ENCODE data around the gene TNF. TPM values are rescaled to one million over a fixed set of nuclear protein-coding genes. Genes with fewer than 3 reads are reported as not detected.

Gene TNF
- total RNA-seq, 1 experiment from 2014 or later, result not detected

- Histone ChIP-seq H4K91ac (ENCODE audit: insufficient read length, low read depth, low read length) (no peak within 1 kb of the TSS), H3K4ac (ENCODE audit: low read depth, low read length) (no peak within 1 kb of the TSS), H2AFZ (ENCODE audit: low read length) (no peak within 1 kb of the TSS), H3K4me2 (ENCODE audit: insufficient read depth, insufficient read length, low read length) (no peak within 1 kb of the TSS), H3K9me3 (ENCODE audit: control insufficient read depth, low read depth, low read length) (no peaks in the 10 kb centered on the region), H3K23ac (ENCODE audit: insufficient read length, low read depth, low read length) (no peak within 1 kb of the TSS), H3K18ac (ENCODE audit: insufficient read length, low read depth, low read length) (no peak within 1 kb of the TSS), H2AK5ac (ENCODE audit: insufficient read length, low read length) (no peak within 1 kb of the TSS), H2BK120ac (ENCODE audit: low read depth, low read length, poor library complexity, severe bottlenecking) (no peak within 1 kb of the TSS), H3K79me1 (ENCODE audit: insufficient read depth, low read depth, low read length, poor library complexity, severe bottlenecking) (peaks cover 1% of the 10 kb centered on the region), H2BK20ac (ENCODE audit: low read depth, low read length, poor library complexity, severe bottlenecking) (no peak within 1 kb of the TSS), H3K79me2 (ENCODE audit: insufficient read depth, low read length) (no peaks in the 10 kb centered on the region), H3K23me2 (ENCODE audit: insufficient read length, low read depth, low read length, poor library complexity, severe bottlenecking) (no peaks in the 10 kb centered on the region), H3K14ac (ENCODE audit: insufficient read depth, low read length) (no peak within 1 kb of the TSS), H4K5ac (ENCODE audit: insufficient read length, low read depth, low read length) (no peak within 1 kb of the TSS), H3K27me3 (ENCODE audit: insufficient read depth, low read length) (no peaks in the 10 kb centered on the region), H3T11ph (ENCODE audit: low read length) (no peak within 1 kb of the TSS), H2BK5ac (ENCODE audit: insufficient read length, low read length) (no peak within 1 kb of the TSS), H3K56ac (ENCODE audit: insufficient read length, low read depth, low read length) (no peak within 1 kb of the TSS), H3K27ac (ENCODE audit: insufficient read length, low read depth, low read length) (no peak within 1 kb of the TSS), H4K20me1 (ENCODE audit: control insufficient read depth, insufficient read depth, insufficient read length) (peaks cover 2% of the 10 kb centered on the region), H3K9ac (ENCODE audit: extremely low read depth, insufficient read length, low read length) (no peak within 1 kb of the TSS), H4K8ac (replicated peaks; ENCODE audit: insufficient read length, low read depth, low read length) (no peak within 1 kb of the TSS), H3K4me1 (ENCODE audit: insufficient read depth, low read length) (no peaks in the 10 kb centered on the region; the same call in 1 of the 2 replicates), H2BK15ac (ENCODE audit: low read depth, low read length) (no peak within 1 kb of the TSS), H2BK12ac (ENCODE audit: insufficient read length, low read depth, low read length) (no peak within 1 kb of the TSS)
- no CpG with 5 or more reads among the region's 7 CpGs for WGBS (ENCODE audit: extremely low coverage, insufficient read length, low lambda C conversion rate)
- Mint-ChIP-seq H3K27me3 (ENCODE audit: low read depth) (no peaks in the 10 kb centered on the region), H3K27ac (peak within 1 kb of the TSS in 2 of 3 experiments; percentile 52 to 67; a peak in 3 of 7 replicates), H3K36me3 (ENCODE audit: insufficient read depth in 1 of 3, low read depth in 3 of 3) (peaks cover 37 to 46% (median 41%) of the 10 kb centered on the region in 3 experiments; a peak in 6 of 7 replicates), H3K9me3 (no peaks in the 10 kb centered on the region; a peak in 1 of 5 replicates), H3K4me3 (peak within 1 kb of the TSS in 1 of 2 experiments; percentile 46; a peak in 2 of 5 replicates), H3K4me1 (peaks cover 23 to 33% of the 10 kb centered on the region in 2 experiments)
- TF ChIP-seq CTCF (conservative IDR thresholded peaks at IDR 0.05), result no peak
- no peak for DNase-seq
Observed at GRCh38 chr6:31528821-31529328, 46.5 kb upstream of the TNF start, which contains the start of gene MCCD1. Gene MCCD1, plus strand, starts transcription at chr6:31528962. Its CDS starts 53 bp downstream, at chr6:31529015.
